ENCODE data around the gene MED22.
"Not testable (repeated sequence)": the region's sequence is repeated elsewhere in the genome, so short reads cannot be mapped to it uniquely, and the experiment has no call there.

MED22 gene

GRCh38 chr9:133304477-133305377 lies 43.2 kb downstream of the MED22 start:
- no peak for DNase-seq (ENCODE audit: low spot score)

GRCh38 chr9:133304158-133304470 lies 43.8 kb downstream of the MED22 start:
- no peak for DNase-seq (ENCODE audit: low spot score)

DNA sequence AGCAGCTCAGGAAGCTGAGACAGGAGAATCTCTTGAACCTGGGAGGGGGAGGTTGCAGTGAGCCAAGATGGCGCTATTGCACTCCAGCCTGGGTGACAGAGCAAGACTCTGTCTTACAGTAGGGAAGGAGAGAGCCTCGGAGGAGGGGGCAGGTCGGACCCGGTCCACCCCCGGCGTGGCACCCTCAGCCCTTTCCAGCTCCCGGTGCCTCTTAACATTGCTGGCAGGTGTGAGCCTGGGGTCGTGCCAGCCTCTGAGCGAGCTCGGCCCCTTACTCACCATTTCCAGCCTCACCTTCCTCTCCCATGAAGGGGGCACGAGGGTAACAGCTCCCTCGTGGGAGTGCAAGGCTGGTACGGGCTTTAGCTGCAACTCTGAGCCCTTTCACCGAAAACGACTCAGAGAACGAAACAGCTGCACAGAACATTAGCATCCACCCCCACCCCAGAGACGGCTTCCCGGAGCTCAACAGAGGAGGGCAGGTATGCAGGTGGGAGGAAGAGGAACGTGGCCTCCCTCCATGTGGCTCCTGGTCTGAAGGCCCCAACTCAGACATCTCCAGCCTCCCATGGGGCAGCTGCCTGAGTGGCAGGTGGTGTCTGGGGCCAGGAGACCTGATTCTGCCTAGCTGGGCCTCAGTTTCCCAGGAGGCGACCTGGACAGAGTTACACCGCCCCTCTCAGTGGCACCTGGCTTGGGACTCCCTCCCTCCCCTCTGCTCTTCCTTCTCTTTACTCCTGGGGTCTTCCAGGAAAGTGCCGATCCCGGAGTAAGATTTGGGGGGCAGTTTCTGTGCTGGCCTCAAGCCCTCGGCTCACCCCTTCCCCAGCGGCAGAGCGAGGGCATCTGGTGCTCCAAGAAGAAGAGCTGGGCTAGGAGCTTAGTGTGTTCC lies 44.4 kb downstream of the MED22 start:
- no peak for DNase-seq (ENCODE audit: low spot score)

- DNase-seq (ENCODE audit: low spot score): no peak
Observed at GRCh38 chr9:133301253-133302230, 46.4 kb downstream of the MED22 start.

DNA sequence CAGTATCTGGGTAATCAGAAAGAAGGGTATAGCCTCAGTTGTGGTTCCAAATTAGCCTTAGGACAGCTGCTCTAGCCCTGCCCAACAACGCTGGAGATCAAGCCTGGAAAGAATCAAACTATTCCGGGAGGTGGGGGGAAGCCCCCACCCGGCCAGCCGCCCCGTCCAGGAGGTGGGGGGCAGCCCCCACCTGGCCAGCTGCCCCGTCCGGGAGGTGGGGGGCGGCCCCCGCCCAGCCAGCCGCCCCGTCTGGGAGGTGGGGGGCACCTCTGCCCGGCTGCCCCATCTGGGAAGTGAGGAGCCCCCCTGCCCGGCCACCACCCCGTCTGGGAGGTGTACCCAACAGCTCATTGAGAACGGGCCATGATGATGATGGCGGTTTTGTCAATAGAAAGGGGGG lies 47.9 kb downstream of the MED22 start:
- DNase-seq (ENCODE audit: low spot score): not testable (repeated sequence)

DNA sequence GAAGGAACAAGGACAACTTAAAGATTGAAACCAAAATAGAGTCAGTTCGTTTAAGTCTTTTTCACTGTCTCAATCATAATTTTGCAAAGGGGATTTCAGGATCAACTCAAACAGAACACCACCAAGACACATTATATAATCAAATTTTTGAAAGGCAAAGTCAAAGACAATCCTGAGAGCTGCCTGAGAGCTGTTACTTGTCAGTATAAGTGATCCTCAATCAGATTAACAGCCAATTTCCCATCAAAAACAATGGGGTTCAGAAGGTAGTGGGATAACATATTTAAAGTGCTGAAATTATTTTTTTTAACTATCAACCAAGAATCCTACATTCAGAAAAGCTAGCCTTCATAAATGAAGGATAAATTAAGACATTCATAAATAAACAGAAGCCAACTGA lies 53.7 kb downstream of the MED22 start:
- DNase-seq (ENCODE audit: low spot score): no peak

DNA sequence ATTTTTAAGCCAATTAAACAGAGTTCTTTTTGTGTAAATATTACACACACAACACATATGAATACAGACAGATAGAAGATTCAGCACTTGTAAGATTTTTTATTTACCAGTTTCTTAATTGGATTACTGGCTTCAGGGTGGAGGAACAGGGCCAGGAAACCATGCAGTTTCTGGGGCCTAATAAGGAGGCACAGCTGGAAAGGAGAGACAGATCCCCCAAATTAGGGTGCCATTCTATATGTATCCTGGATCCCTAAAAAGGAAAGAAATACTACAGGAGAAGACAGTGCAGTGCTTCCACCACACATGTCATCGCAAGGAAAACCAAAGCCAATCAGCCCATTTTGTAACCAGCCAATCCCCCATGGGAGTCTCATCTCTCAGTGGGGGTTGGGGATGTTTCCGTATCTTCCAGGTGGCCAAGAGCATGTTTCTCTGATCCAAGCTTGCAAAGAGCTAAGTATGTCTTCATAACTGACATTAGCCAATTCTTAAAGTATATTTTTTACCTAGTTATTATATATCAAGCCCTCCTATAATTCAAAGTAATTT lies 57.1 kb downstream of the MED22 start:
- no peak for DNase-seq (ENCODE audit: low spot score)

Measured in pons (tissue), 1 donor.